Panc1 (cell line): ENCODE measurements around the gene HK1. TPM values are rescaled to one million over a fixed set of nuclear protein-coding genes. Genes with fewer than 3 reads are reported as not detected.

ENCODE experiments used
- ATAC-seq: fragments of 200-7000 bp; cut with Tn5 transposase; 2 replicates; pipeline ENCODE4 v1.9.1; 2020; ENCODE audit warnings: mild to moderate bottlenecking, moderate library complexity
- BruUV-seq: library from RNA; stranded (reverse); fragments of 400-500 nt; replicated peaks from 2 replicates; lab custom pipeline; 2021; lab: Mats Ljungman, UMichigan
- CTCF ChIA-PET: fragments of 300-600 bp; sonication (Branson Sonifier 250); formaldehyde crosslinking; loops from one replicate; lab custom pipeline; 2022; ENCODE audit warnings: antibody characterized with exemption; lab: Charles Lee
- POLR2A ChIA-PET: fragments of 300-600 bp; sonication (Branson Sonifier 250); formaldehyde crosslinking; loops from one replicate; lab custom pipeline; 2022; ENCODE audit warnings: antibody characterized with exemption; lab: Charles Lee
- DNase-seq: peaks from one replicate; pipeline ENCODE4 v3.0.0-alpha.2; 2010; ENCODE audit warnings: low read depth, low spot score
- H3K27ac ChIP-seq: 2 replicates; pipeline ENCODE4 v1.5.1; 2011; ENCODE audit warnings: mild to moderate bottlenecking, low read length, inconsistent platforms
- H3K27me3 ChIP-seq: fragments of 200-500 bp; sonication (Bioruptor generic); 2 replicates; pipeline ENCODE4 v1.6.0; 2014; ENCODE audit warnings: low read length, inconsistent platforms; ENCODE audit not compliant: control insufficient read depth, insufficient read depth
- H3K36me3 ChIP-seq: fragments of 200-500 bp; sonication (Bioruptor generic); 2 replicates; pipeline ENCODE4 v1.5.1; 2014; ENCODE audit warnings: inconsistent platforms, mild to moderate bottlenecking, low read length, moderate library complexity; ENCODE audit not compliant: control insufficient read depth, insufficient read depth
- H3K4me1 ChIP-seq: 2 replicates; pipeline ENCODE4 v1.5.1; 2011; ENCODE audit warnings: inconsistent platforms, mild to moderate bottlenecking, low read length, moderate library complexity; ENCODE audit not compliant: control insufficient read depth, insufficient read depth
- H3K4me3 ChIP-seq, 2 experiments: 2 replicates each; pipeline ENCODE4 v1.5.1; 2011 to 2012; ENCODE audit warnings: low read depth in 2 of 2, low read length in 2 of 2, mild to moderate bottlenecking in 2 of 2, inconsistent platforms in 1 of 2, moderate library complexity in 1 of 2
- H3K9me3 ChIP-seq: fragments of 200-500 bp; sonication (Bioruptor generic); 2 replicates; pipeline ENCODE4 v1.5.1; 2014; ENCODE audit warnings: low read depth, mild to moderate bottlenecking, inconsistent platforms, low read length, moderate library complexity; ENCODE audit not compliant: control insufficient read depth, insufficient read depth
- POLR2AphosphoS5 ChIP-seq: IDR thresholded peaks from 2 replicates; pipeline ENCODE4 v1.6.1; 2012; ENCODE audit warnings: mild to moderate bottlenecking, low read depth, low read length, moderate library complexity
- SIN3A ChIP-seq: IDR thresholded peaks from 2 replicates; pipeline ENCODE4 v1.6.1; 2012; ENCODE audit warnings: low read depth, mild to moderate bottlenecking, low read length, moderate library complexity, borderline replicate concordance; ENCODE audit not compliant: insufficient read depth
- TCF7L2 ChIP-seq: IDR thresholded peaks from 2 replicates; pipeline ENCODE4 v1.6.1; 2011; ENCODE audit warnings: mild to moderate bottlenecking, low read depth, low read length, inconsistent platforms
- in situ Hi-C: cut with HindIII; loops from 2 replicates; pipeline ENCODE4 v1.10.0; 2016; ENCODE audit warnings: low sequenced_read_pairs, low pct_unique_long_range_greater_than_20kb
- intact Hi-C: fragments of 100-400 bp; cut with micrococcal nuclease; formaldehyde crosslinking; loops from one replicate; pipeline ENCODE4 v1.10.0; 2022; ENCODE audit not compliant: unreplicated experiment
- total RNA-seq: library from RNA; stranded (reverse); gene quantifications from one replicate; pipeline ENCODE4 v1.2.1, GENCODE V29; 2021; ENCODE audit not compliant: unreplicated experiment
- TF ChIP-seq, protein P1 (sequence below), 2 experiments: IDR thresholded peaks; 2 replicates each; pipeline ENCODE4 v1.6.1; 2011 to 2012; ENCODE audit warnings: low read depth in 2 of 2, control low read depth in 1 of 2, low read length in 1 of 2, mild to moderate bottlenecking in 1 of 2, moderate library complexity in 1 of 2; ENCODE audit not compliant: insufficient read depth in 1 of 2
- TF ChIP-seq, protein P2 (sequence below): fragments of 450-650 bp; IDR thresholded peaks from 2 replicates; pipeline ENCODE4 v1.5.1; 2017; ENCODE audit warnings: mild to moderate bottlenecking

Gene HK1
- total RNA-seq, 1 experiment from 2014 or later = 74.4 TPM

DNA sequence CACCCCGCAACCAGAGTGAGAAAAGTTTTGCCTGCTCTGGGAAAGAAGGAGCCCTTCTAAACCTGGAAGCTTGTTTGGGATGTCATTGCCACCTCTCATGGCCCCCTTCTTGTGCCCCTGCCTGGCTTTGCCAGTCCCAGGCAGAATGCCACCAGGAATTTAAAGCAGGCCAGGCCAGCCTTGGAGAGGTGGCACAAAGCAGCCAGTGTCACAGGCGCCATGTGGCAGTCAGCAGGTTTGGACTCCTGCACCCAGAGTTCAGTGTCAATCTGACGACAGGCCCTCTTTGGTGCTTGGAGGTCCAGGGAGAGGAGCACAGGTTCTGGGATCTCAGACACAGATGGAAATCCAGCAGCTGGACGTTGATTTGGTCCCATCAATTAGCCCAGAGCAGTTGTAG is 12.7 kb downstream of the HK1 start:
- H3K4me1 ChIP-seq = no peaks in the 10 kb centered on the region
- H3K9me3 ChIP-seq = no peaks in the 10 kb centered on the region
- H3K27ac ChIP-seq = no peak overlapping the region
- CTCF ChIA-PET = no interaction called here
- no peak overlapping the region for H3K4me3 ChIP-seq
- BruUV-seq = no TSS peak
- intact Hi-C loops (no loop called here), in situ Hi-C loops (no loop called here)
- POLR2A ChIA-PET = no interaction called here
- DNase-seq (no peak), ATAC-seq (no peak)
- H3K27me3 ChIP-seq = no peaks in the 10 kb centered on the region
- H3K36me3 ChIP-seq = no peaks in the 10 kb centered on the region
- TF ChIP-seq, protein P1, sequence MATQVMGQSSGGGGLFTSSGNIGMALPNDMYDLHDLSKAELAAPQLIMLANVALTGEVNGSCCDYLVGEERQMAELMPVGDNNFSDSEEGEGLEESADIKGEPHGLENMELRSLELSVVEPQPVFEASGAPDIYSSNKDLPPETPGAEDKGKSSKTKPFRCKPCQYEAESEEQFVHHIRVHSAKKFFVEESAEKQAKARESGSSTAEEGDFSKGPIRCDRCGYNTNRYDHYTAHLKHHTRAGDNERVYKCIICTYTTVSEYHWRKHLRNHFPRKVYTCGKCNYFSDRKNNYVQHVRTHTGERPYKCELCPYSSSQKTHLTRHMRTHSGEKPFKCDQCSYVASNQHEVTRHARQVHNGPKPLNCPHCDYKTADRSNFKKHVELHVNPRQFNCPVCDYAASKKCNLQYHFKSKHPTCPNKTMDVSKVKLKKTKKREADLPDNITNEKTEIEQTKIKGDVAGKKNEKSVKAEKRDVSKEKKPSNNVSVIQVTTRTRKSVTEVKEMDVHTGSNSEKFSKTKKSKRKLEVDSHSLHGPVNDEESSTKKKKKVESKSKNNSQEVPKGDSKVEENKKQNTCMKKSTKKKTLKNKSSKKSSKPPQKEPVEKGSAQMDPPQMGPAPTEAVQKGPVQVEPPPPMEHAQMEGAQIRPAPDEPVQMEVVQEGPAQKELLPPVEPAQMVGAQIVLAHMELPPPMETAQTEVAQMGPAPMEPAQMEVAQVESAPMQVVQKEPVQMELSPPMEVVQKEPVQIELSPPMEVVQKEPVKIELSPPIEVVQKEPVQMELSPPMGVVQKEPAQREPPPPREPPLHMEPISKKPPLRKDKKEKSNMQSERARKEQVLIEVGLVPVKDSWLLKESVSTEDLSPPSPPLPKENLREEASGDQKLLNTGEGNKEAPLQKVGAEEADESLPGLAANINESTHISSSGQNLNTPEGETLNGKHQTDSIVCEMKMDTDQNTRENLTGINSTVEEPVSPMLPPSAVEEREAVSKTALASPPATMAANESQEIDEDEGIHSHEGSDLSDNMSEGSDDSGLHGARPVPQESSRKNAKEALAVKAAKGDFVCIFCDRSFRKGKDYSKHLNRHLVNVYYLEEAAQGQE (IDR thresholded peaks at IDR 0.05; ENCODE audit: insufficient read depth in 1 of 2, low read depth in 2 of 2, low read length in 1 of 2) = no peak
- TF ChIP-seq POLR2AphosphoS5 (no peak), SIN3A (no peak), TCF7L2 (no peak)
- TF ChIP-seq, protein P2, sequence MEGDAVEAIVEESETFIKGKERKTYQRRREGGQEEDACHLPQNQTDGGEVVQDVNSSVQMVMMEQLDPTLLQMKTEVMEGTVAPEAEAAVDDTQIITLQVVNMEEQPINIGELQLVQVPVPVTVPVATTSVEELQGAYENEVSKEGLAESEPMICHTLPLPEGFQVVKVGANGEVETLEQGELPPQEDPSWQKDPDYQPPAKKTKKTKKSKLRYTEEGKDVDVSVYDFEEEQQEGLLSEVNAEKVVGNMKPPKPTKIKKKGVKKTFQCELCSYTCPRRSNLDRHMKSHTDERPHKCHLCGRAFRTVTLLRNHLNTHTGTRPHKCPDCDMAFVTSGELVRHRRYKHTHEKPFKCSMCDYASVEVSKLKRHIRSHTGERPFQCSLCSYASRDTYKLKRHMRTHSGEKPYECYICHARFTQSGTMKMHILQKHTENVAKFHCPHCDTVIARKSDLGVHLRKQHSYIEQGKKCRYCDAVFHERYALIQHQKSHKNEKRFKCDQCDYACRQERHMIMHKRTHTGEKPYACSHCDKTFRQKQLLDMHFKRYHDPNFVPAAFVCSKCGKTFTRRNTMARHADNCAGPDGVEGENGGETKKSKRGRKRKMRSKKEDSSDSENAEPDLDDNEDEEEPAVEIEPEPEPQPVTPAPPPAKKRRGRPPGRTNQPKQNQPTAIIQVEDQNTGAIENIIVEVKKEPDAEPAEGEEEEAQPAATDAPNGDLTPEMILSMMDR = no peak

DNA sequence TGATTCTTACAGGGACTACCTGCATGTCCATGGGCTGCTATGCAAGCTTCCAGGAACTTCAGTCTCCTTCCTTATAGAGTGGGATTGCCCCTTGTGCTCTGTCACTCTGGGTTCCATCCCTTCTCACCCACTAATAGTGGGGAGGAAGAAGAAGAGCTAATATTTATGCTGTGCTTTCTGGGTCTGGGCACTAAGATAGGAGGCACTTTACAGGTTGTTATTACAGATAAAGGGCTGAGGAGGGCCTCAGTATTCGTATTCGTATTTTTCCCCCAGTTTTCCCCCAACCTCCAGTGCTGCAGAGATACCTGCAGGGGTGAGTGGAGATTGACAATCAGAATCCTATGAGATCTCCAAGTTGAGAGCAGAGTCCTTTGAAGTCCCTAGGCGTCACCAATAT is 14.2 kb downstream of the HK1 start:
- no TSS peak for BruUV-seq
- POLR2A ChIA-PET = interaction anchor here (0.6 kb wide), 1 partner anchor 1559 kb away, joined by 15 read pairs; no protein-coding TSS in a partner anchor
- Histone ChIP-seq H3K4me3 (no peak overlapping the region), H3K27ac (no peak overlapping the region), H3K27me3 (no peaks in the 10 kb centered on the region), H3K36me3 (no peaks in the 10 kb centered on the region), H3K9me3 (no peaks in the 10 kb centered on the region), H3K4me1 (no peaks in the 10 kb centered on the region)
- ATAC-seq = no peak
- no peak for DNase-seq
- intact Hi-C loops = no loop called here
- in situ Hi-C loops = no loop called here
- TF ChIP-seq TCF7L2 (no peak), SIN3A (no peak), POLR2AphosphoS5 (no peak)
- TF ChIP-seq, protein P1 (IDR thresholded peaks at IDR 0.05; ENCODE audit: insufficient read depth in 1 of 2, low read depth in 2 of 2, low read length in 1 of 2) = no peak
- TF ChIP-seq, protein P2 = no peak
- CTCF ChIA-PET = no interaction called here
